Renal cortical epithelial cell (primary cell): ENCODE measurements around the gene MFSD11. TPM values are rescaled to one million over a fixed set of nuclear protein-coding genes. Genes with fewer than 3 reads are reported as not detected.
"Not testable (repeated sequence)": the region's sequence is repeated elsewhere in the genome, so short reads cannot be mapped to it uniquely, and the experiment has no call there.

Experiments
- DNase-seq: peaks from one replicate; pipeline ENCODE4 v3.0.0-alpha.2; 2011; ENCODE audit warnings: low read depth
- total RNA-seq: library from RNA; depleted of rRNA; stranded (reverse); fragments of >200 nt; gene quantifications from 2 replicates; pipeline ENCODE4 v1.2.3, GENCODE V29; 2014

MFSD11 gene
- total RNA-seq, 1 donor from 2014 or later: 21.1 TPM

GRCh38 chr17:76726776-76727718 lies 10.9 kb upstream of the MFSD11 start, which contains the start of gene METTL23:
TSS of gene METTL23 (plus strand) at chr17:76726839. CDS start at chr17:76729711, 2,872 bp downstream.
- peak; percentile 37 for DNase-seq

DNA sequence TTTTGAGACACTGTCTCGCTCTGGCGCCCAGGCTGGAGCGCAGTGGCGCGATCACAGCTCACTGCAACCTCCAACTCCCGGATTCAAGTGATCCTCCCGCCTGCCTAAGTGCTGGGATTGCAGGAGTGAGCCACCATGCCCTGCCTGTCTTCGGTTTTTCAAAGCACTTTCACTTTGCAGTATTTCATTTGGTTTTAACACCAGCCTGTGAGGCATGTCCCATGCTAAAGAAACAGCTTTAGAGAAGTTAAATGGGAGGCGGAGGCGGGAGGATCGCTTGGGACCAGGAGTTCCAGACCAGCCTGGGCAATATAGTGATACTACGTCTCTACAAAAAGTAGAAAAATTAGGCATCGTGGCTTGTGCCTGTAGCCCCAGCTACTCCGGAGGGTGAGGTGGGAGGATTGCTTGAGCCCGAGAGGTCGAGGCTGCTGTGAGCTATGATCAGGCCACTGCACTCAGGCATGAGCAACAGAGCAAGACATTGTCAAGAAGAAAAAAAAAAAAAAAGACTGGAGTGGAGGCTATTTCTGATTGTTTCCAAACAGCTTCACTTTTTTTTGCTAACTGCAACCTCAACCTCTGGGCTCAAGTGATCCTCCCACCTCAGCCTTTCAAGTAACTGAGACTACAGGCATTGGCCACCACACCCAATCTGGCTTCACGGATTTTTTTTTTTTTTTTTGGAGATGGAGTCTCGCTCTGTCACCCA lies 10.0 kb upstream of the MFSD11 start:
- DNase-seq: peak; percentile 71

GRCh38 chr17:76731800-76732733 lies 5.9 kb upstream of the MFSD11 start:
- not testable (repeated sequence) for DNase-seq

- DNase-seq: no peak
These were observed 4.9 kb upstream of the MFSD11 start for GRCh38 chr17:76732734-76733617.

- no peak for DNase-seq
These were observed 4.3 kb upstream of the MFSD11 start for GRCh38 chr17:76733618-76733957.

DNA sequence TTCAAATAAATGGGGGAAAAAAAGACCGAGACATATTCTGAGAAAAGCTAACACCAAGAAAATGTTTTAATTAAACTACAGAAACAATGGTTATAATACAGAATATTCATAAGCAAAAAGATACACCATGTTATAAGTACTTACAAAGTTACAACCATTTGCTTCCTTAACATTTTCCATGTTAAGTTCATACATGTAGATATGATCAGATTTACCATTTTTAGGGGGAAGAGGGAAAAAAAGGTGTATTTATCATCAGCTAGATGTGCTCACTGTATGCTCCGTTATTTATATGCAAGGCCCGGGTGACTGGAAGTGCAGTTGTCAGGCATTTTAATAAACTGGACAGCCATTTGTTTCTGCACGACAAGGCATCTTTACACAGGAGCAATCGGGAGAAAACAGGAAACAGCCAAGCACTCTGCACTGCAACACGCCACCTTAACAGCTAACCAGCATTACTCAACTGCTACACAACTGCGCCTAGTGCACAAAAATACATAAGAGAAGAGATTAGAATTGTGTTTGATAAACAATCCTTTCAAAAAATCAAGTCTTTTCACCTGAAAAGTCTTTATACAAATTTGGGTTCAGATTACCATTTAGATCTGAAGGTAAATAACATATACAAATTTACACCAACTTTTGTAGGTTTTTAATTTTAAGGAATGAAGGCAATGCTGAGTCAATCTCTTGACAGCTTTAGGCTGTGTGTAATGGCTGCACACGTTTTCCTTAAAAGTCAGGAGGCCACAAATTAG lies 3.7 kb upstream of the MFSD11 start:
- peak; percentile 42 for DNase-seq

GRCh38 chr17:76735006-76735405 lies 2.9 kb upstream of the MFSD11 start:
- peak; percentile 52 for DNase-seq

DNA sequence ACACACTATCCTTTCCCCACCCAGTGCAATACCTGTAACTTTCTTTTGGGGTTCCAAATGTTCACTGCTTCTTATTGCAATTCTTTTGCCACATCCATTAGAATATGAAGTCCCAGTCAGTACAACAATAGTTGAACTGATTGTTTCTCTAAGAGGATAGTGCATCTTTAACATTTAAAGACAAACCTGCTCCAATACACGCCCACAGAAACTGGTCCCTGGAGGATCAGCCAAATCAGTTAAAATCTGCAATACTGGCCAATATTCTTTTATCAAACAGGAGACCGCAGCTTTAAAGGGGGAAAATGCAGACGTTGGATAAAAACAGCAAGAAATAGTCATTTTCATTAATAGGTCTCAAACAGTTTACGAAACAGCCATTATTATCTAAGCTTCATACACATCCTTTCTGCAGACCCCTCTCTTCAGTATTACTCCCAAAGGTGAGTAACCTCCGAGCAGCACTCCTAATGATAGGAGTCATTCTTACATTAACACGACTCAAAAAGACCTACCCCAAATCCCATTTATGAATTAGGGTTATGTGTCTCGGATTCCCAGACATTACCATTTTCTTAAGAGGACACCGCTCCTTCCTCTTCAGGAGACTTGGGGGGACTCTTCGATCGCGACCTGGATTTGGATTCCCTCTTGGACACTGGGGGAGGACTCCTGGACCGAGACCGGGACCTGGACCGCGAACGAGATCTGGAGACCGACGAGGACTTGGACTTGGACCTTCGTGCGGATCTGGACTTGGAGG lies 2.2 kb upstream of the MFSD11 start:
- DNase-seq: no peak

DNA sequence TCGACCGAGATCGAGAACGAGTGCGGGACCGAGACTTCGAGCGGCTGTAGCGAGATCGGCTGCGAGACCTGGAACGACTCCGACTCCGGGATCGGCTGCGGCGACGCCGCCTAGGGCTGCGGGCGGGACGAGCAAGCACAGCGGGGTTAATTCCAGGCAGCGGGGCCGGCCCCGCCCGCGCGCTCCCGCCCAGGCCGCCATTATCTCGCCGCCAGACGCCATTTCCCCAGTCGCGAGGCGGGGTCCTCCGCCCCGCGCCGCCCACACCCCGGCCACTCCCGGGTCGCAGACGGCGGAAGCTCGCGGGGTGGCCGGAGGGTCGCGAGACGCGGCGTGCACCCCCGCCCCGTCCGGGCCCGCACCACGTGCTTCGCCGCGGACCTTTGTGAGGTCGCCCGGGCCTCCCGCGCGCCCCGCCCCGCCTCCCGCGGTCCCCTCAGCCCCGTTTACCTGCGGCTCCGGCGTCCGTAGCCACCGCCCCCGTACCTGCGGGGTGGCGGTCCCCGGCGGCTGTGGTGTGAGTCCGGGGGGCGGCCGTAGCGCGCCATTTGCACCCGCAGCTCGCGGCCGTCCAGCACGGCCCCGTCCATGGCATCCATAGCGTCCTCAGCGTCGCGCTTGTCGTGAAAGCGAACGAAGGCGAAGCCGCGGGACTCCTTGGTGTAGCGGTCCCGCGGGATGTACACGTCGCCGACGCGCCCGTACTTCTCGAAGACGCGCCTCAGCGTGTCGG lies 1.4 kb upstream of the MFSD11 start:
- DNase-seq: no peak

GRCh38 chr17:76737082-76737675 lies 740 bp upstream of the MFSD11 start, which contains the start of gene SRSF2:
TSS of gene SRSF2 (minus strand) at chr17:76737331. CDS start at chr17:76737160, 171 bp downstream.
- DNase-seq: peak; percentile 88

GRCh38 chr17:76738468-76738850 lies 540 bp downstream of the MFSD11 start:
- no peak for DNase-seq

GRCh38 chr17:76739568-76740115 lies 1.7 kb downstream of the MFSD11 start:
- not testable (repeated sequence) for DNase-seq

GRCh38 chr17:76740329-76741118 lies 2.6 kb downstream of the MFSD11 start:
- no peak for DNase-seq

GRCh38 chr17:76742958-76743357 lies 5.0 kb downstream of the MFSD11 start:
- no peak for DNase-seq

DNA sequence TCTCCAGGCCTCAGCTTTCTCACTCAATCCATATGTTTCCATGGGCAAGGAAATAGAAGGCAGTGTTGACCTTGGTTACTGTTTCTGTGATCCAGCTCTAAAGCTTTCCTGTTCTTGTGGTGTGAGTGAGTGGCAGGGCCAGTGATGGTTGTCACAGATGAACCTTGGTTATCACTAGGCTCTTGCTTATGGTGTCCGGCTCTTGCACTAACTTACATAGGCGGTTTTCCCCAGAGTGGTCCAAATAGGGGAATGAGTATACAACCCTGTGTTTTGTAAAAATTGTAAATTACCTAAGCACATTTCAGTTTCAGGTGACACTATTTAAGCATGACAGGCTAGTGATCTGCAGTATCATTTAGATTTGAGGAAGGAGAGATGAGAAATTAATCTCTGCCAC lies 6.8 kb downstream of the MFSD11 start:
- DNase-seq: no peak

GRCh38 chr17:76745785-76746184 lies 7.9 kb downstream of the MFSD11 start:
- not testable (repeated sequence) for DNase-seq
